HG02588 (cell line): ENCODE data around the gene TOP2B.

Source experiments
- ATAC-seq: cut with Tn5 transposase; IDR thresholded peaks from one replicate; pipeline ENCODE4 v1.9.1; 2021; ENCODE audit warnings: mild to moderate bottlenecking, moderate library complexity; ENCODE audit not compliant: unreplicated experiment

Gene TOP2B

GRCh38 chr3:25621087-25621486, 43.6 kb downstream of the TOP2B start:
- no peak for ATAC-seq

GRCh38 chr3:25620493-25620892, 44.2 kb downstream of the TOP2B start:
- ATAC-seq, result no peak

GRCh38 chr3:25619382-25619781, 45.3 kb downstream of the TOP2B start:
- ATAC-seq, result no peak

GRCh38 chr3:25618028-25618427, 46.7 kb downstream of the TOP2B start:
- ATAC-seq, result no peak

- no peak for ATAC-seq
These were observed 53.5 kb downstream of the TOP2B start for GRCh38 chr3:25611193-25611592.

GRCh38 chr3:25610779-25611178, 53.9 kb downstream of the TOP2B start:
- no peak for ATAC-seq

- ATAC-seq, result no peak
These were observed 54.5 kb downstream of the TOP2B start for GRCh38 chr3:25610167-25610566.

GRCh38 chr3:25604107-25604805, 60.5 kb downstream of the TOP2B start:
- ATAC-seq, result no peak

GRCh38 chr3:25603703-25604102, 61.0 kb downstream of the TOP2B start:
- ATAC-seq, result no peak

GRCh38 chr3:25597535-25598101, 67.1 kb downstream of the TOP2B start:
- ATAC-seq, result no peak

- ATAC-seq, result no peak
These were observed 70.7 kb downstream of the TOP2B start for GRCh38 chr3:25594007-25594502.

- ATAC-seq, result no peak
These were observed 71.7 kb downstream of the TOP2B start for GRCh38 chr3:25593001-25593400.

GRCh38 chr3:25592510-25592968, 72.2 kb downstream of the TOP2B start:
- no peak for ATAC-seq

GRCh38 chr3:25589783-25590258, 74.9 kb downstream of the TOP2B start:
- no peak for ATAC-seq

- ATAC-seq, result no peak
These were observed 75.5 kb downstream of the TOP2B start for GRCh38 chr3:25589104-25589782.

GRCh38 chr3:25588441-25589103, 76.1 kb downstream of the TOP2B start:
- ATAC-seq, result no peak

- no peak for ATAC-seq
These were observed 76.7 kb downstream of the TOP2B start for GRCh38 chr3:25587975-25588374.

- ATAC-seq, result no peak
These were observed 77.2 kb downstream of the TOP2B start for GRCh38 chr3:25587526-25587925.

GRCh38 chr3:25587094-25587493, 77.6 kb downstream of the TOP2B start:
- no peak for ATAC-seq

- no peak for ATAC-seq
These were observed 78.2 kb downstream of the TOP2B start for GRCh38 chr3:25586553-25586952.

GRCh38 chr3:25586167-25586505, 78.6 kb downstream of the TOP2B start:
- no peak for ATAC-seq
